HG03097 (cell line): Measurements from ENCODE around the gene PPIE.
"Not testable (repeated sequence)": the region's sequence is repeated elsewhere in the genome, so short reads cannot be mapped to it uniquely, and the experiment has no call there.

Experiments
- ATAC-seq: cut with Tn5 transposase; IDR thresholded peaks from one replicate; pipeline ENCODE4 v1.9.1; 2021; ENCODE audit not compliant: unreplicated experiment, low FRiP score

PPIE gene

DNA sequence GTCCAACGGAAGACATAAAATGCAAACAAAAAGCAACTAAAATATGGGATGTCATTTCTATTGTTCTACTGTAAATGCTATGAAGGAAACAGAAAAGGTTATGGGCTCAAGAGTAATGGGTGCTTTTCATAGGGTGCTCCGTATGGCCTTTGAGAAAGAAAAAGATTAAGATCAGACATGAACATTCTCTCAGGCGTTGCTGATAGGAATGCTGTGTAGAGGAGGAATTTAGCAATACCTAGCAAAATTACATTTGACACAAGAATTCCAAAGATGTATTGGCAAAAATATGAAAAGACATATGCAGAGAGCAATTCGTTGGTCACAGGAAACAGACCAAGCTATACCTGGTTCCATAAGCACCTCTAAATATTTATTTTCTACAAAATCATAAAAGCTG is 38.2 kb downstream of the PPIE start:
- ATAC-seq = no peak

DNA sequence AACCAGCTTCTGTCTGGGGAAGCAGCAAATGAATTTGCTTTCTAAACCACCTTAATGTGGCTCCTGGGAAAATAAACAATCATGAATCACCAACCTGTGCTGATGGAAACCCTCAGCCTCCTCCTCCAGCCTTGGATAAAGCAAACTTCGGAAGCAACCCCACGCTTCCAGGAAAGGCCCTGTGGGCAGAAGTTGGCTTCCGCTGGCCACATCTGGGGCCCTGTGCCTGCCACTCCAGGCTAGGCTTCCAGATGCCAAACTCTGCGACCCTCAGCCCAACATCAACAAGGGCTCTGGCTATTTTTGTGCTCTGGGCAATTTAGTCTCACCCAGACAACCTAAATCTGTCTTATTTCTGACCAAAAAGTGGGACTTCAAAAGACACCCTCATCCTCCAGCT is 38.6 kb downstream of the PPIE start:
- ATAC-seq = no peak

DNA sequence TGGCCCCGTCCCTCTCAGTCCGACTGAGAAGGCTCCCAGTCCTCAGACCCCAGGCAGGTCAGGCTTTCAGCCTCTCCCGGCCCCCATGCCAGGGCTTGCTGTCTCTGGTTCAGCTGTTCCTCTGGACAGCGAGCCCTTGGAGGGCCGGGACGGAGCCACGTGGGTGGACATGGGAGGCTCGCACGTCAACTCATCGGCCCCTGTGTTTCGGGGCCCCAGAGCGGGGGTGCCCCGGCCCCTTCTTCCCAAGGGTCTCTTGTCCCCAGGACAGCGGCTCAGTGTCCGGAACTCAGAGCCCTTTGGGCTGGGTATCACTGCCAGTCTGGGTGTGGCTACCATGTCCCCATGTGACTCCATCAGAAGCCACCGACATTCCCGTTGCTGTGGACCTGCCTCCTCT is 39.2 kb downstream of the PPIE start:
- not testable (repeated sequence) for ATAC-seq

GRCh38 chr1:39778463-39779099 is 39.9 kb downstream of the PPIE start:
- not testable (repeated sequence) for ATAC-seq

GRCh38 chr1:39779137-39779536 is 40.5 kb downstream of the PPIE start:
- no peak for ATAC-seq

- no peak for ATAC-seq
Measured at GRCh38 chr1:39779821-39780220, 41.1 kb downstream of the PPIE start.

DNA sequence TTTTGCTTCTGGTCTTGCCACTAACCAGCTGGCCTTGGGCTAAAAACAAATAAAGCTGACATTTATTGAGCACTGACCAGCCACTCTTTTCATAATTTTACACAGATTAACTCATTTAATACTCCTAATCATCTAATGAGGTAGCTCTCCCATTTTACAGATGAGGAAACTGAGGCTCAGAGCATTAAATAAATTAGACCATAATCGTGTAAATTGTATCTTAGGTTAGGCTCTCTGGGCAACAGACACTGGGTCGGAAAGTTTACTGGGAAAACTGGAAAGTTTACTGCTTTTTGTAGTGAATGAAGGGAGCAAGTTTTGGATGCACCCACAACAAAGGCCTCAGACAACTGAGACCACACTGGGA is 42.6 kb downstream of the PPIE start:
- ATAC-seq = no peak

DNA sequence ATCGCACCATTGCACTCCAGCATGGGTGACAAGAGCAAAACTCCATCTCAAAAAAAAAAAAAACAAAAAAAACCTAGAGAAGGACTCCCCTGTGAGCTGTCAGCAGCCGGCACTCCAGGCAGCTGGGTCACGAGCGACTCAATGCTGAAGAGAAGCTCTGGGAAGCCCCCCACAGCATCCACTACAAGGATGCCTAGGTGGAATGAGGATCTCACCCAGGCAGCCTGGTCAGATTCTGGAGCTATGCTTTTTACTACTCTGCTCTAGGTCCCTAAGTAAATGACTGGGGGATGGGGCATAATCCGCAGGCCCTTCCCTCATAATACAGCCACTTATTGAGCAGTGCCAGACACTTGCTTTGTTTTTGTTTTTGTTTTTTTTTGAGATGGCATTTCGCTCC is 43.4 kb downstream of the PPIE start:
- ATAC-seq = no peak

DNA sequence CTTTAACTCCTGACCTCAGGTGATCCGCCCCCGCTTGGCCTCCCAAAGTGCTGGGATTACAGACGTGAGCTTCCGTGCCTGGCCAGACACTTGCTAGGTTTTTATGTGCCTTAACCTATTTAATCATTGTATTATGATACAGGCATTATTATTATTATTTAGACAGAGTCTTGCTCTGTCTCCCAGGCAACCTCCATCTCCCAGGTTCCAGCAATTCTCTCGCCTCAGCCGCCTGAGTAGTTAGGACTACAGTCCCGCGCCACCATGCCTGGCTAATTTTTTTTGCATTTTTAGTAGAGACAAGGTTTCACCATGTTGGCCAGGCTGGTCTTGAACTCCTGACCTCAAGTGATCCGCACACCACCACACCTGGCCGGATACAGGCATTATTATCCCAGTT is 44.0 kb downstream of the PPIE start:
- not testable (repeated sequence) for ATAC-seq

- ATAC-seq = not testable (repeated sequence)
Measured at GRCh38 chr1:39786303-39787107, 47.8 kb downstream of the PPIE start.

- ATAC-seq = not testable (repeated sequence)
Measured at GRCh38 chr1:39787108-39787375, 48.4 kb downstream of the PPIE start.

DNA sequence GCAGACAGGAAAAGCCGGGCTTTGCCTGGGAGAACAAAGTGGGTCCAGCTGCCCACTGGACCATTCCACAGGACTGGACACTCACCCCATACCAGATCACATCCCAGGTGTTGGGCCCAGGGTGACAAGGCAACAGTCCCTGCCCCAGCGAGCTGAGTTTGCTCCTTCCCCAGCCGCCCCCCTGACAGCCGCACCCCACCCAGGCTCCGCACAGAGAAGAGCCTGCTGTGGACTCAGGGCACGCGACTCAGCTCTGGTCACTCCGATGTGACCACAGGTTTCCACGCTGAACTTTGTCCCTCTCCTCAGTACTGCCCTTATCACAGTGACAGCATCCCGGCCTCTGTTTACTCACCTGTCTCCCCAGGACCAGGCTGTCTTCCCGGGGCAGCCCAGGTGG is 48.8 kb downstream of the PPIE start:
- no peak for ATAC-seq

GRCh38 chr1:39787964-39788363 is 49.3 kb downstream of the PPIE start:
- not testable (repeated sequence) for ATAC-seq

DNA sequence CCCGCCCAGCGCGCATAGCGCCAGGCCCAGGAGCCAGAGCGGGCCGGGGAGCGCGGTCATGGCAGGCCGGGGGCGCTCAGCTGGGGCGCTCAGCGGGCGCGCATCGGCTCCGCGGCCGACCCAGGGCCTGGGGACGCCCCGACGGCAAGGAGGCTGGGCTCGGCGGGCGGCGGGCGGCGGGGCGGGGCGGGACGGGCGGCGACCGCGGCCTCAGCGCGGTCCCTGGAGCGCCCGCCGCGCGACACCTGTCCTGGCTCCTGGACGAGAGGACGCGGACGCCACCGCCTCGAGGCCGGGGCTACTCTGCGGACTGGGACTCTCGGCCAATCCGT is 49.7 kb downstream of the PPIE start:
- ATAC-seq = no peak

GRCh38 chr1:39788758-39789570 is 50.3 kb downstream of the PPIE start, which contains the start of gene BMP8B:
Gene BMP8B, minus strand, starts transcription at chr1:39788865. Its CDS starts 380 bp downstream, at chr1:39788485.
- ATAC-seq = no peak

DNA sequence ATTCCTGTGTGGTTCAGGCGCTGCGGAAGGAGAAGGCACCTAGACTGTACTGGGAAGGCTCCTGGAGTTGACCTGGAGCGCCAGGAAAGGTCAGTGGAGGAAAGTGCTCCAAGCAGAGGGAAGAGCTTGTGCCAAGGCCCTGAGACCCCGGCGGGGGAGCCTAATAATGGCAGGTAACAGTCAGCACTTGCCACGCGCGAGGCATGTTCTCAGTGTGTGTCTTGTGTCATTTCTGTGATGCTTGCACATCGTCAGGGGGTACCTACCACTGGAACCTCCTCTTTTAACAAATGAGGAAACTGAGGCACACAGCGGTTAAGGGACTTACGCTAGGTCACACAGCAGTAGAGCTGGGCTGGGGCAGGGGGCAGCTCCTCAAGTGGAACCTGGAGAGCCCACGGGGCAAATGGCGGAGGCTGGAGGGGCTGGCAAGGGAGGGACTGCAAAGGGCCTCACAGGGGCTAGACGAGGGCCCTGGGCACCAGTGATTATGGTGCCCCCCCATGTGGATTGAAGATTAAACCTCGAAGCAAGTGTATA is 51.0 kb downstream of the PPIE start:
- no peak for ATAC-seq

GRCh38 chr1:39791838-39792237 is 53.2 kb downstream of the PPIE start:
- no peak for ATAC-seq

- ATAC-seq = no peak
Measured at GRCh38 chr1:39795651-39796050, 57.0 kb downstream of the PPIE start.

DNA sequence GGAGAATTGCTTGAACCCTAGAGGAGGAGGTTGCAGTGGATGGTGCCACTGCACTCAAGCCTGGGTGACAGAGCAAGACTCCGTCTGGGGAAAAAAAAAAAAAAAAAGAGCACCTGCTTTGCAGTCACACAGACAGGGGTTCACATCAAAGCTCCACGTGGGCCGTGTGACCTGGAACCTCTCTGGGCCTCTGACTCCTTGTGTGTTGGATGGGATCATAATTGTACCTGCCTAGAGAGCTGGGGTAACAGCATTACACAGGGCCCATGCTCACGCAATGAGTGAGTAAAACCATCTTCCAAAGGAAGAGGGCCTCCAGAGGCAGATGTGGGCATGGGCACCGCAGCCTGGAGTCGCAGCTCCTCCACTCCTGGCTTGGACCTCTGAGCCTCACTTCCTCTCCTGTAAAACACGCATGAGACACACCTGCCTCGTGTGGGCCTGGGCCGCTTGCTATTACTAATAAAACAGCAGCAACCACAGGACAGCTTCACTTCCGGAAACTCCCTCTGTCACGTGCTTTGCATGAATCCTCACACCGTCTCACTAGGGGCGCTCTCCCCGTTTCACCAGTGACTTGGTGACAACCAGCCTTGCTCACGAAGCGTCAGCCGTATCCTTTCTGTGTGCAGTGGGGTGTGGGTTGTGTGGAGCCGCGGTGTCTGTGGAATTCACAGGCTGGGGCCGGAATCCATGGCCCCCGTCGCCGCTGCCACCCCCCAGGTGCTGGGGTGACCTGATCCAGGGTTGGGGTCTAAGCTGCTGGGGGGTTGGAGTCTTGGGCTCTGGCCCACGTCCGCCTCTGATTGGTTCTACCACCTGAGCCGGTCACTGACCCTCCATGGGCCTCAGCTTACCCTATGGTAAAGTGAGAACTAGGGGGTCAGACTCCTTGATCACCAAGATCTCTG is 60.4 kb downstream of the PPIE start:
- peak; percentile 80 for ATAC-seq

DNA sequence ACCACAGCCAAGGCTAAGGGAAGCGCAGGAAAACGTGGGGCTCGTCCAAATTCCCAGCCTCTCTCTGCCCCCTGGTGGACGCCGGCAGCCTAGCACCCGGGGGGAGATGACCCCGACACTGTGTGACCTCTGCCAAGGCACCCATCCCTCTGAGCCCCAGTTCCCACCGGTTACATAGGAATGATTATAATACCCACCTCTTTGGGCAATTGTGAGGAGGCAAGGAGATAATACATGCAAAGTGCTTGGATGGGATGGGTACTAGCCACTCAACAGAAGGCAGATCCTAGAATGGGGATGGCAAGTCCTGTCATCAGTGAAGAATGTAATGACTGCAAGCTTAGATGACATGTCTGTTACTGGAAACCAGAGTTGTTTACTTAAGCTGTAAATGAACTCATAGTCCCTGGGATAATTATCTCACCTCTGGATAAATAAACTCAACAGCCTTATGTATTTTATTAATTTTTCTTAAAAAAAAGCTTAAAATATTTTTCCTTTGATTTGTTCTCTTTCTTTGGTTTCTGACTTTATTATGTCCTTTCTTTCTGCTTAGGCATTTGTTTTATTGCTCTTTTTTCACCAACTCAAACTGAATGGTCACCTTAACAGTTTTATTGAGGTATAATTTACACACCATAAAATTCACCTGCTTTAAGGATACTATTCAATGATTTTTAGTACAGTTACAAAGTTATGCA is 61.2 kb downstream of the PPIE start:
- ATAC-seq = peak; percentile 53
